Measurements from ENCODE around the gene SELENOT.

The SELENOT gene

GRCh38 chr3:150607267-150608065, 4.3 kb downstream of the SELENOT start:
- H3K27ac ChIP-seq, result no peak overlapping the region
- no peak for DNase-seq (ENCODE audit: low spot score)
- TF ChIP-seq CTCF (IDR thresholded peaks at IDR 0.05), result no peak
- H3K4me3 ChIP-seq, result no peak overlapping the region

- Histone ChIP-seq H3K4me3 (no peak overlapping the region), H3K27ac (no peak overlapping the region)
- DNase-seq (ENCODE audit: low spot score), result no peak
- no peak for TF ChIP-seq CTCF (IDR thresholded peaks at IDR 0.05)
Measured at GRCh38 chr3:150609988-150610387, 6.9 kb downstream of the SELENOT start.

- no peak overlapping the region for H3K27ac ChIP-seq
- H3K4me3 ChIP-seq, result no peak overlapping the region
- DNase-seq (ENCODE audit: low spot score), result no peak
- no peak for TF ChIP-seq CTCF (IDR thresholded peaks at IDR 0.05)
Measured at GRCh38 chr3:150610785-150611184, 7.7 kb downstream of the SELENOT start.

GRCh38 chr3:150611666-150612065, 8.5 kb downstream of the SELENOT start:
- Histone ChIP-seq H3K4me3 (no peak overlapping the region), H3K27ac (no peak overlapping the region)
- TF ChIP-seq CTCF (IDR thresholded peaks at IDR 0.05), result no peak
- no peak for DNase-seq (ENCODE audit: low spot score)

- DNase-seq (ENCODE audit: low spot score), result no peak
- no peak overlapping the region for H3K27ac ChIP-seq
- H3K4me3 ChIP-seq, result no peak overlapping the region
- no peak for TF ChIP-seq CTCF (IDR thresholded peaks at IDR 0.05)
Measured at GRCh38 chr3:150612494-150612893, 9.4 kb downstream of the SELENOT start.

GRCh38 chr3:150613034-150613433, 9.9 kb downstream of the SELENOT start:
- H3K4me3 ChIP-seq, result no peak overlapping the region
- no peak for TF ChIP-seq CTCF (IDR thresholded peaks at IDR 0.05)

More at GRCh38 chr3:150613034-150613433, 9.9 kb downstream of the SELENOT start:
- H3K27ac ChIP-seq, result no peak overlapping the region
- DNase-seq (ENCODE audit: low spot score), result no peak

All from coronary artery (tissue), 2 donors.